HG03045 (cell line): ENCODE measurements around the gene YIPF4.
"Not testable (repeated sequence)": the region's sequence is repeated elsewhere in the genome, so short reads cannot be mapped to it uniquely, and the experiment has no call there.

Experiments used
- ATAC-seq: cut with Tn5 transposase; IDR thresholded peaks from one replicate; pipeline ENCODE4 v1.9.1; 2021; ENCODE audit warnings: mild to moderate bottlenecking, moderate library complexity; ENCODE audit not compliant: unreplicated experiment

The YIPF4 gene

DNA sequence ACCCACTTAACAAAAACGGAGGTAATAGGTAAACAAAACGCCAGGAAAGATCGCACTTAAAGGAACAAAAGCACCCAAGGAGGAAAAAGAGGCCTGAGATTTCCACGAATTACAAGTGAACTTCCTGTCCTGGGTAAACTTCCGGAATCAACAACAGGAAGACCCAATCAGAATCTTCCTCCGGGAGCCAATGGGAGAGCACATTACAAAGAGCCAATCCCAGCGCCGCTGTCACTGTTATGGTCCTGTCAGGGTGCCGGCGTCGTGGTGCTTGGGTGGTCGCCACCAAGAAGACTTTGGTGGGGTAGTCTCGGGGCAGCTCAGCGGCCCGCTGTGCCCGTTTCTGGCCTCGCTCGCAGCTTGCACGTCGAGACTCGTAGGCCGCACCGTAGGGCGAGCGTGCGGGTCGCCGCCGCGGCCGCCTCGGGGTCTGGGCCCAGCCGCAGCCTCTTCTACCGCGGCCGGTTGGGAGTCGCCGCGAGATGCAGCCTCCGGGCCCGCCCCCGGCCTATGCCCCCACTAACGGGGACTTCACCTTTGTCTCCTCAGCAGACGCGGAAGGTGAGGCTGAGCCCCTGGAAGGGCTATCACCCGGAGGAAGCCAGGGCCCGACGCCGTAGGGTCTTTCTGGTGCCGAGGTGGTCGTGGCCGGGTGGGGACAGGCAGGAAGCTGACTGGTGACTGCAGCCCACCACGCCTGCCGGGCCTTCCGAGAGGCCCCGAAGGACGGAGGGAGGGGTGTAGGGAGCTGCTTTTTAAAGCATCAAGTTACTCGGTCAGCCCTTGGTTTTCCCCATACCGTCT lies at the start of gene YIPF4:
Gene YIPF4 (plus strand): TSS at position 231 of the 804 bp plus-strand sequence. CDS start 252 bp downstream, at position 483.
- peak; percentile 98 for ATAC-seq

DNA sequence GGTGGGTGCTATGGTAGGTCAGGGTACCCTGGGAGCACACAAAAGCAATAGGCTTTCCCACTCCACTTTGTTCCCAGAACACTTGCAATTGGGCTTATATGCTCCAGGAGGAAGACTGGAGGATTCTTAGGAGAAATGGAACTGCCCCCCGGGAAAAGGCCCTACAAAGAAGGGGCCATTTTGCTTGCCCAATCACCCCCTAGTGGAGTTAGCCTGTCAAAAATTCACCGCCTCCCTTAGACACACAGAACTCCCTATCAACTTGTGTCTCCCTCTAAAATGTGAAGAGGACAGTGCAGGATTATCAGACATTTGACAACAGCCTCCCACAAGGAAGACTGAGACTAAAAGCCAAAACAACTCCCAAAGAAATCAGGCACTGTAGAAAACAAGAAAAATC lies 49.5 kb upstream of the YIPF4 start:
- ATAC-seq, result no peak

DNA sequence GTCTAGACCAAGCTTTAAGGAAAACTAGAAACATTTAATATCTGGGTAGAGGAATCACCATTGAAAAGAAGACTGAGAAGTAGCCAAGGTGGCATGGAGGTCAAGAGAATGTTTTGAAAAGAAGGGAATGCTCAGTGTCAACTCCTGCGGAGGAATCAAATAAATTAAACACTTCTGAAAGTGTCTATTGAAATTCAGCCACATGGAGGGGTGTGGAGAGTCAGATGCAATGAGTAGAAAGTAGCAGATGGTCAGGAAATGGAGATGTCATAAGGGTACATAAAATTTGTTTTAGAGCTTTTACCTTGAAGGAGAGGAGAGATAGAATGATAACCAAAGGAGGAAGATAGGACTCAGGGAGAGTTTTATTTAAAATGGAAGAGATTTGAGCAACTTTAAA lies 48.1 kb upstream of the YIPF4 start:
- no peak for ATAC-seq

DNA sequence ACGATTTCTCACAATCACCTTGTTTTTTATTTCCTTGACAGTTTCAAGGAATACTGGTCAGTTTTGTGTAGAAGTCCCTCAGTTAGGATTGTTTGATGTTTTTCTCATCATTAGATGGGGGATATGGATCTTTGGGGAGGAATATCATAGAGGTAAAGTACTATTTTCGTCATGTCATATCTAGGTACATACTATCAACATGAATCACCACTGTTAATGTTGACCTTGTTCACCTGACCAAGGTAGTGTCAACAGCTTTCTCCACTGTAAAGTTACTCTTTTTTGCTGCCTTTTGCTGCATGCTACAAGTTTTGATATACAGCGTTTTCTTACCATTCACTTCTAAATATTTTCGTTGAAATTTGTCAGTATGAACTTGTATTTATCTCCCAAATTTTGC lies 45.7 kb upstream of the YIPF4 start:
- ATAC-seq, result no peak

DNA sequence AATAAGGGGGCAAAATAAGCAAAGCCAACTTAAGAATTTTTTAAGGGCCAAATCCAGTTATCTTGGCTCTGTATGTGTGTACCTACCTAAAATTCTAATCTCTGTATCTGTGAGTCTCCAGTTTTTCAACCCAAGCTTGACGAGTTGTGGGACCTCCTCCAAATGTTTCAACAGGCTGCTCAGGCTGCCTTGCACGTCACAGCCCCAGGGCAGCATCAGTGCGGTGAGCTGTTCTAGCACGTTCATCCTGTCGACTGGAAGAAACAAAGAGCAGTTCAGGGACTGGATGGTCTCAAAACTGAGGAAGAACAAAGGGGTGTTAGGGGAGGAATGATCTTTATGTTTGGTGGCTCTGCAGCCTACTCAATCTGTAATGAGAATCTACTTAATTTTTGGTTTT lies 42.4 kb upstream of the YIPF4 start:
- no peak for ATAC-seq

DNA sequence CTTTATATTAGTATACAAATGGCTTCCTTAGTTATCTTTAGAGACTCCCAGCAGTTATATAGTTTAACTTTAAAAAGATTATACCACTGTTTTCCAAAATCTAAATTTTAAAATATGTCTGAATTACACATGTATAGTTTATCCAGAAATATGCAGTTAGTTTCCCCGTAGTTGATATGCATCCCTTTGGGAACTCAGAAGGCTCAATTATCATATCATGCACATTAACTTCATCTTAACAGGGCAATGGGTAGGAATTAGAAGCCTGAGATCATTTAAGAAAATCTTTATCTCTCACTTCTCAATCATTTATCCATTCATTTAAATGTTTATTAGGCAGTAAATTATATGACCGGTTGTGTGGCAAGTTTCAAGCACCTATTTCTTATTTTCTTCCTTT lies 40.2 kb upstream of the YIPF4 start:
- no peak for ATAC-seq

DNA sequence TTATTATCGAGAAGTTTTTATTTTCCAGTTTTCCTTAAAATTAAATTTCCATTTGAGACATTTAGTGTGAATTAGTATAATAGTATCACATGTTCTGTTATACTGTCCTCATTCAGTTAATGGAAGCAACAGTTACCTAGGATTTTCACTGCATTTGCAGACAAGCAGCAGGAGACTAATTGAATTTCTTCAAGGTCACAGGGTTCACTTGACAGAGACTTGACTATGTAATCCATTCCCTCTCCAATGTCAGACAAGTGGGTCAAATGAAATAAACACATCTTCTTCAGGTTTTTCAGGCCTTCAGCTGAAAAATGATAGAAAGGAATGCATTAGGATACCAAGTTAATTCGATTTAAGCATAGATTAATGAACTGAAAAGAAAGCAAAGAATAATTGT lies 39.7 kb upstream of the YIPF4 start:
- ATAC-seq, result no peak

DNA sequence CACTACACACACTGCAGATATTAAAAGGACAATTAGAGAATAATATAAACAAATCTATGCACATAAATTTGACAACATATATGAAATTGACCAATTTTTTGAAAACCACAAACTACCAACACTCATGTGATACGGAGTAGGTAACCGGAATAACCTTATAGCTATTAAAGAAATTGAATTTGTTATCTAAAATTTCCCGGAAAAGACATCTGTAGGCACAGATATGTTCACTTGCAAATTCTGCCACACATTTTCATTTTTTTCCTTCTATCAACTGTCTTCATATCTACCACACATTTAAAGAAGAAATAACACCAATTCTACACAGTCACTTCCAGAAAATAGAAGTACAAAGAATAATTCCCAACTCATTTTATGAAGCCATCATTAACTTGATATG lies 35.4 kb upstream of the YIPF4 start:
- no peak for ATAC-seq

DNA sequence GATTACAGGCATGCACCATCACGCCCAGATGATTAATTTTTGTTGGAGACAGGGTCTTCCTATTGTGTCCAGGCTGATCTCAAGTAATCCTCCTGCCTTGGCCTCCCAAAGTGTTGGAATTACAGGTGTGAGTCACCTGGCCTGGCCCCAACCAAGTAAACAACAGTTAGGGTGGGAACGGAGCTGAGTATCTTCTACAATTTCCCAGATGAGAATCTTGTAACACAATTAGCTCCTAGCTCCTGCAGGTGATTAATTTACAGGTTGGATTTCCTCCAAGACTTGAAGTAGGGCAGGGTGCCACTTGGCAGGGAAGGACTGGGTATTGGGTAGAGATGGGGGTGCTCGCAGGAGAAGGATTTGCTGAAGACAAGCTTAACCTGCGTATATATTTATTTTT lies 30.8 kb upstream of the YIPF4 start:
- ATAC-seq, result no peak

DNA sequence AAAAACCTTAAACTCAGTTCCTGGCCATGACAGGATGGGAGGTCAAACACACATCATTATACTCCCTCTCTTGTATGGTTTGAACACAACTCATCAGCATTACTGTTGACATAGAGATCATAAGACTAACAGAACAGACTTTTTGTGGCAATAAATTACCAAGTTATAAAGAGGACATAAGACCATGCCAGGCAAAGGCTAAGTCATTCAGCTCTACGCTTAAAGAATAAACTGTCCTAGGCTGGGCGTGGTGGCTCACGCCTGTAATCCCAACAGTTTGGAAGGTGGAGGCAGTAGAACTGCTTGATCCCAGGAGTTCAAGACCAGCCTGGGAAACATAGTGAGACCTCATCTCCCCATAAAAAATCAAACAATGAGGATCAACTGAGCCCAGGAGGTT lies 29.4 kb upstream of the YIPF4 start:
- no peak for ATAC-seq

DNA sequence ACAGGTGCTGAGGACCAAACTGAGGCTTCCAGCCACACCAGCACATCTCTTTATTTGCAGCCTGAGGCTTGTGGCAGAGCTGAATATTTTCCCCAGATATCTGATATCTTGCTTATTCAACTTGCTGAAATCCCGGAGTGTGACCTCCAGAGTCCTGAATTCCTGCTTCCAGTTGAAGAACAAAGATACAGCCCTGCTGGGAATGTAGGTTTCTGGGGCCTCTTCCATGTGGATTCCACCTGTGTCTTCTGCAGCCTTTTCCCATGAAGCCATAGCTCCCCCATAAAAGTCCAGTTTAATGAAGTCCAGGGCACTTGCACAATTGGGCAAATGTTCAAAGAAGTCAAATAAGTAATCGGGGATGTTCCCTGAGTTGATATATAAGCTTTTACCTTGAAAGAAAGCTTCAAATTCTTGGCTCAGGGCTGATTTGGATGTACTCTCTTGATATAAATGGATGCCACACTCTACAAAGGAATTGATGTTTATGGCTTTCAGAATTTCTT lies 27.9 kb upstream of the YIPF4 start:
- no peak for ATAC-seq

DNA sequence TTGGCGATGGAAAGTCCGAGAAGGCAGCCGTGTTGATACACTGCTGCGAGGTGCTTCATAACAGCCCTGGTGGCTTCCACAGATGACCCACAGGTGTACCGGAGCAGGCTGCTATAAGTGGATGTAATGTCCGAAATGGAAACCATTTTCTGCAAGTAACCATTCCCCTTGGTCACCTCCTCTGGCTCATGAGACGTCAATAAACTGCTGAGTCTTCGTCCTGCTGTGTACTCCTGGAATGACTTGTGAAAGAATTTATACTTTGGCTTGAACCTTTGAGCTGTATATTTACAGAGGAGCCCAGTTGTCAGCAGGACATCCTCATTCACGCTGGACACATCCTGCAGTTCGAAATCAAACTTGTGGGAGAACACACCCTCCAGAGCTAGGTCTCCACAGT lies 27.4 kb upstream of the YIPF4 start:
- no peak for ATAC-seq

DNA sequence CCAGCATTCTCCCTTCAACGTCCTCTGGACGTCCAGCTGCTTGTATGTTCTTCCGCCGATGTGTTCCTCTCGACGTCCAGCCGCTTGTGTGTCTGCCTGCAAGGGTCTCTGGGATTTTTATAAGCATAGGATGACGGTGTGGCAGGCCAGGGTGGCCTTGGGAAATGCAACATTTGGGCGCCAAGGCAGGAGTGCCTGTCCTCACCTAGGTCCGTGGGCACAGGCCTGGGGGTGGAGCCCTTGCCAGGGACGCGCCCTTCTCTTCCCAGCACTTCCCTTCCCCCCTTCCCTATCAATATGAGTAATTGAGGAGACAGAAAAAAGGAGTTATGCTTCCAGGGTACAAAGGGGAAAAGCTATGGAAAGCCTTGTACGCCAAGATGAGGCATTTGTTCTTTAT lies 19.5 kb upstream of the YIPF4 start:
- no peak for ATAC-seq

DNA sequence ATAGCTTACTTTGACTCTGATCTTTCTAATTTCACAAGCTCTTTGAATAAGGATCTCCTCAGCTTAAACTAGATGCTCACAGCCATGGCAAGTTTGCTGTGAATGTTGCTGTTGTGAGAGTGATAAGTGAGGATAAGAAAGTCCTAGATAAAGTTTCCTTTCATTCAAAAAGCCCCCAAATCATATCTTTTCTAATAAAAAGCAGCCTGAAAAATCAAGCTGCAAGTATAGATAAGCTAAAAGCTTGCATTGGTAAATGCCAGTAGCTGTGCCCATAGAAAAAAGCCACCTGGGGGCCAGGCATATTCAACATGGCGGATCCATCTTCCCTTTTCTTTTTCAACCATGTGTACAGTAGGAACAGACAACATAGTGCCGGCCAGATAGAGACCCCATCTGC lies 17.3 kb upstream of the YIPF4 start:
- ATAC-seq, result no peak

DNA sequence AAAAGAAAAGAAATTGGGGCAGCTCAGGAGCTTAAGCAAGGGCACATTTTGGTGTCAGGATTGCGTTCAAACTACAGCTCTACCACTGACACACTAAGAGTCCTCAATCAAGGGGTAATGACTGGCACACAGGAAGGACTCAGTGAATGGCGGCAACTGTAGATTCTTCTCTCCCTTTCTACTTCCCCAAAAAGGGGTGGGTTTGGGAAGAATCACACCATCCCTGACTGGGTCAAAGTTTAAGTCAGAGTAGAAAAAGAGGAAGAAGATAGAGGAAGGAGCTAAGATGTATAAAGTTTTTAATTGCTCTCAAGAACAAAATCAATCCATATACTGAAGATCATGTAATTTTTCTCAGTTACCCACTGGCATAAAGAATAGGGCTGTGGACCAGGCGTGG lies 15.6 kb upstream of the YIPF4 start:
- no peak for ATAC-seq

DNA sequence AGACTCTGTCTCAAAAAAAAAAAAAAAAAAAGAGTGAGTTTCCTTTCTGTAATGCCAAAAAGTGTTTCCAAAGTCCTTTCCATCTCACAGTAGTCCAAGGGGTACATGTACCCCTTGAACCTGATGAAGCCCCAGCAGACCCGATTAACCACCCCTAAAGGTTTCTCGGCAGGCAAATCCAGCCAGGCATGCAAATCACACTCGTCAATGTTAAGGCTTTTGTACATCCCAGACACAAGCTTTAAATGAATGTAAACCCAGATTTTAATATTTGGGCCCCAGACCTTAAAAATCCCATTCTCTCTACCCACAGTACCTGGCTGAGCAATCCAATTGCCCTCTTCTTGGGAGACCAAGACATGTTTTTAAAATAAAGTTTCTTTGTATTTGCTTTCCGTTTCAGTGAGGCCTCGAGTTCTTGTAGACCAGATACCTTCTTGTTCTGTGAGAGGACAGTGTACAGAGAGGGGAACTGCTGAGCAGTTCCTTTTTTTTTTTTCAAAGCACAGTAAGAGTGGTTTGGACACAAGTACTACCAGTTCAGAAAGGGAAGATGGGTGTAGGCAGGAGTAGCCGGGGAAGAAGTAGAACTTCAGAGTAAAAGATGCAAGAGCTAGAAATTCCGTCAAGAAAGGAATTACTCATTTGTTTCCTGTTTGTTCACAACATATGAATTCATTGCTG lies 13.1 kb upstream of the YIPF4 start, which contains the start of gene NLRC4:
Gene NLRC4 (minus strand): TSS at position 465 of the 684 bp plus-strand sequence. CDS start 8,111 bp downstream, outside the sequence.
- ATAC-seq, result peak; percentile 84

DNA sequence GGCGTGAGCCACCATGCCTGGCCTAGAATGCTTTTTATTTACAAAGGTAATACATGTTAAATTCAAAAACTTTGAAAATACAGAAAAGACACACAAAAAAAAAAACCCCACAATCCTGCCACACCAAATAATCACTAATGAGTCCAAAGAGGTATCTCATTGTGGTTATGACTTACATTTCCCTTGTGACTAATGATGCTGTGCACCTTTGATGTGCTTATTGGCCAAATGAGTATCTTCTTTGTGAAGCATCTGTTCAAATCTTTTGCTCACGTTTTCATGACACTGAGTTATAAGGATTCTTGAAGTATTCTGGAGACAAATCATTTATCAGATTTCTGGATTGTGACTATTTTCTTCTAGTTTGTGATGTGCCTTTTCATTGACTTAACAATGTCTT lies 6.6 kb upstream of the YIPF4 start:
- ATAC-seq, result no peak

DNA sequence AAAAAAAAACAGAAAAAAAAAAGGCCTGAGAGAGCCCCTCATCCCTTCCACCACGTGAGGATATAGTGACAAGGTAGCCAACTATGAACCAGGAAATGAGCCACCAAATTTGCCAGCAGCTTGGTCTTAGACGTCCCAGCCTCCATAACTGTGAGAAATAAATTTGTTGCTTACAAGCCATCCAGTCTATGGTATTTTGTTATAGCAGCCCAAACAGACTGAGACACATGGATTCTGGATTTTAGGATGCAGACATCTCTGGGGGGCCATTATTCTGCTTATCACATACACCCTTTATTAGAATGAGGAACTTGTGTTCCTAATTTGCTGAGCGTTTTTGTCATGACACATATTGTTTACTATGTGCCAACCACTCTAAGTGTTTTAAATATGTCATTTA lies 5.4 kb upstream of the YIPF4 start:
- ATAC-seq, result no peak

DNA sequence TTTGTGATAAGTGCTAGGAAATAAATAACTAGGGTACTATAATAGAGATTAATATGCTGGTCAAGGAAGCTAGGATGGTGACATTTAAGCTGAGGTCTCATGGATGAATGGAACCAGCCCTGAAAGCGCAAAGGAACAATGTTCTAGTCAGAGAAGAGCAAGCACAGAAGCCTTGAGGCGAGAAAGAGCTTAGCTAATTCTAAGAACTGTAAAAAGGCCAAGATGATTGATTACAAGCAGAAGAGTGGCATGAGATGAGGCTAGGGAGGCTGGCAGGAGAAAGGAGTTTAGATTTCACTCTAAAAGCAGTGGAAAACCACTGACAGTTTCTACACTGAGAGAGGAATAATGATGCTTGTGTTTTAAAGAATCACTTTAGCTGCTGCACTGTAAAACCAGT lies 3.4 kb upstream of the YIPF4 start:
- ATAC-seq, result no peak

DNA sequence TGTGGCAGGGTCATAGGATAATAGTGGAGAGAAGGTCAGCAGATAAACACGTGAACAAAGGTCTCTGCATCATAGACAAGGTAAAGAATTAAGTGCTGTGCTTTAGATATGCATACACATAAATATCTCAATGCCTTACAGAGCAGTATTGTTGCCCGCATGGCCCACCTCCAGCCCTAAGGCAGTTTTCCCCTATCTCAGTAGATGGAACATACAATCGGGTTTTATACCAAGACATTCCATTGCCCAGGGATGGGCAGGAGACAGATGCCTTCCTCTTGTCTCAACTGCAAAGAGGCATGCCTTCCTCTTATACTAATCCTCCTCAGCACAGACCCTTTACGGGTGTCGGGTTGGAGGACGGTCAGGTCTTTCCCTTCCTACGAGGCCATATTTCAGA lies 1.9 kb upstream of the YIPF4 start:
- not testable (repeated sequence) for ATAC-seq

DNA sequence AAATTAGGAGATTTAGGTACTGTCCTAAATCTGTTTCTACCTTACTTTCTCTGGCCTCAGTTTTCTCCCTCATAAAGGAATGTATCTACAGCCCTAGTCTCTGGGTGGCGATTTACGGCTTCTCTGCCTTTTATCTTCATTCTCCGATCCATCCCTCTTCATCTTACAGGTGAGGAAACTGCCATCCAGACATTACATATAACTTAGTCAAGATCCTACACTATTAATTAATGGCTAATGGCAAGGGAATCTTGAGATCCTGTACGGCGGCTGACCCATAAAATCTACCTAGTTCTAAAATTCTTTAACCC lies 386 bp upstream of the YIPF4 start:
- ATAC-seq, result no peak

DNA sequence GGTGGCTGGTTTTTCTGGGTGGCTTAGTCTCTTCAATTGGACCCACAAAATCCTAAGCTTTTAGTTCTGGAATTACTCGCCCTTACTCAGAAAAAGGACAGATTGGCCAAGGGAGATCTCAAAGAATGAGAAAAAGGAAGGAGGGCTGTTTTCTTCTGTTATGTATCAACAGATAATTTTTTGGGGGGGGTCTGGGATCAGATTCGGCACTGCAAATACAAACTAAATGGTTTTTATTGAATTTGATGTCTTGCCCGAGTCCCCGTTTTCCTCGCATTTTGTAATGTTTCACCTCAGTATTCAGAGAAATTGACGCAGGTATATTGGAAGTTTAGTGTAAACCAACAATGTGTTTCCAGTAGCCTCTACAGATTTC lies 762 bp downstream of the YIPF4 start:
- ATAC-seq, result no peak
